HEK293 (cell line): ENCODE measurements around the gene FOXO1.

Experiments used
- CTCF ChIA-PET: fragments of 350-600 bp; formaldehyde crosslinking; extraction: SDS; loops from one replicate; lab custom pipeline; 2021; ENCODE audit warnings: antibody characterized with exemption; lab: Yijun Ruan, JAX
- POLR2A ChIA-PET: fragments of 300-600 bp; formaldehyde crosslinking; extraction: SDS; loops from one replicate; lab custom pipeline; 2020; ENCODE audit warnings: antibody characterized with exemption, inconsistent platforms; lab: Yijun Ruan, JAX
- H3K27ac ChIP-seq: fragments of 200-500 bp; sonication (Bioruptor generic); 2 replicates; pipeline ENCODE4 v1.5.1; 2014; ENCODE audit warnings: low read depth, low read length, control low read depth, inconsistent platforms; ENCODE audit errors: extremely low read depth
- H3K36me3 ChIP-seq, 2 experiments: fragments of 200-500 bp in 1 of 2; sonication (Bioruptor generic) in 1 of 2; 1 replicate in 1 of 2; 2 replicates in 1 of 2; pipeline ENCODE4 v1.5.1; 2014 to 2017; ENCODE audit warnings: inconsistent platforms in 2 of 2, low read length in 2 of 2; ENCODE audit not compliant: control insufficient read depth in 2 of 2, insufficient read depth in 1 of 2
- H3K4me1 ChIP-seq: fragments of 200-500 bp; sonication (Bioruptor generic); 2 replicates; pipeline ENCODE4 v1.5.1; 2014; ENCODE audit warnings: mild to moderate bottlenecking, low read length, inconsistent platforms; ENCODE audit not compliant: control insufficient read depth, insufficient read depth
- H3K4me3 ChIP-seq: 2 replicates; pipeline ENCODE4 v1.5.1; 2011; ENCODE audit warnings: low read depth, mild to moderate bottlenecking, control low read depth, low read length, moderate library complexity
- H3K9me3 ChIP-seq: fragments of 200-500 bp; sonication (Bioruptor generic); 2 replicates; pipeline ENCODE4 v1.5.1; 2014; ENCODE audit warnings: low read depth, low read length, inconsistent platforms; ENCODE audit not compliant: control insufficient read depth, insufficient read depth
- FEZF1 ChIP-seq: fragments of 450-650 bp; formaldehyde crosslinking; IDR thresholded peaks from 2 replicates; pipeline ENCODE4 v1.5.1; 2016; ENCODE audit warnings: missing biosample characterization, missing genetic modification characterization
- PRDM6 ChIP-seq: fragments of 450-650 bp; formaldehyde crosslinking; IDR thresholded peaks from 2 replicates; pipeline ENCODE4 v1.5.1; 2017; ENCODE audit warnings: missing biosample characterization, missing genetic modification characterization
- ZBTB17 ChIP-seq: fragments of 450-650 bp; formaldehyde crosslinking; IDR thresholded peaks from 2 replicates; pipeline ENCODE4 v1.5.1; 2016; ENCODE audit warnings: missing biosample characterization, missing genetic modification characterization
- ZFP41 ChIP-seq: fragments of 450-650 bp; formaldehyde crosslinking; IDR thresholded peaks from 2 replicates; pipeline ENCODE4 v1.5.1; 2016; ENCODE audit warnings: missing biosample characterization, missing genetic modification characterization, borderline replicate concordance
- ZNF121 ChIP-seq: fragments of 450-650 bp; formaldehyde crosslinking; IDR thresholded peaks from 2 replicates; pipeline ENCODE4 v1.5.1; 2016; ENCODE audit warnings: missing biosample characterization, missing genetic modification characterization
- ZNF350 ChIP-seq: fragments of 450-650 bp; formaldehyde crosslinking; IDR thresholded peaks from 2 replicates; pipeline ENCODE4 v1.5.0; 2017; ENCODE audit warnings: missing biosample characterization, mild to moderate bottlenecking, missing genetic modification characterization
- ZNF362 ChIP-seq: fragments of 450-650 bp; formaldehyde crosslinking; IDR thresholded peaks from 2 replicates; pipeline ENCODE4 v1.5.1; 2016; ENCODE audit warnings: missing biosample characterization, missing genetic modification characterization
- ZNF488 ChIP-seq: fragments of 450-650 bp; formaldehyde crosslinking; IDR thresholded peaks from 2 replicates; pipeline ENCODE4 v1.5.1; 2016; ENCODE audit warnings: missing biosample characterization, missing genetic modification characterization
- ZNF510 ChIP-seq: fragments of 450-650 bp; formaldehyde crosslinking; IDR thresholded peaks from 2 replicates; pipeline ENCODE4 v1.5.1; 2018; ENCODE audit warnings: mild to moderate bottlenecking, missing genetic modification characterization, missing biosample characterization; ENCODE audit not compliant: insufficient replicate concordance
- ZNF514 ChIP-seq: fragments of 450-650 bp; formaldehyde crosslinking; IDR thresholded peaks from 2 replicates; pipeline ENCODE4 v1.5.1; 2016; ENCODE audit warnings: missing biosample characterization, missing genetic modification characterization
- ZNF571 ChIP-seq: fragments of 450-650 bp; formaldehyde crosslinking; IDR thresholded peaks from 2 replicates; pipeline ENCODE4 v1.5.0; 2017; ENCODE audit warnings: missing biosample characterization, missing genetic modification characterization
- ZNF580 ChIP-seq: fragments of 450-650 bp; formaldehyde crosslinking; IDR thresholded peaks from 2 replicates; pipeline ENCODE4 v1.5.1; 2016; ENCODE audit warnings: missing biosample characterization, missing genetic modification characterization
- ZNF600 ChIP-seq: fragments of 450-650 bp; formaldehyde crosslinking; IDR thresholded peaks from 2 replicates; pipeline ENCODE4 v1.5.1; 2016; ENCODE audit warnings: missing biosample characterization, missing genetic modification characterization
- ZNF776 ChIP-seq: fragments of 450-650 bp; formaldehyde crosslinking; IDR thresholded peaks from 2 replicates; pipeline ENCODE4 v1.5.0; 2017; ENCODE audit warnings: missing biosample characterization, missing genetic modification characterization, borderline replicate concordance
- ZSCAN30 ChIP-seq: fragments of 450-650 bp; IDR thresholded peaks from 2 replicates; pipeline ENCODE4 v1.5.1; 2018; ENCODE audit warnings: missing biosample characterization, mild to moderate bottlenecking, missing genetic modification characterization, moderate library complexity
- TF ChIP-seq, protein P1 (sequence below): fragments of 450-650 bp; formaldehyde crosslinking; conservative IDR thresholded peaks from 2 replicates; pipeline ENCODE4 v1.5.1; 2016; ENCODE audit warnings: low read depth, missing biosample characterization, missing genetic modification characterization
- TF ChIP-seq, protein P2 (sequence below): fragments of 450-650 bp; formaldehyde crosslinking; IDR thresholded peaks from 2 replicates; pipeline ENCODE4 v1.5.1; 2016; ENCODE audit warnings: missing biosample characterization, missing genetic modification characterization
- TF ChIP-seq, protein P3 (sequence below): fragments of 450-650 bp; formaldehyde crosslinking; IDR thresholded peaks from 2 replicates; pipeline ENCODE4 v1.5.1; 2016; ENCODE audit warnings: missing biosample characterization, missing genetic modification characterization

The FOXO1 gene

GRCh38 chr13:40595693-40596092 is 70.7 kb downstream of the FOXO1 start:
- peaks cover 8% of the 10 kb centered on the region; the same call in 1 of the 2 replicates for H3K4me1 ChIP-seq
- no peaks in the 10 kb centered on the region for H3K36me3 ChIP-seq
- no peak overlapping the region for H3K27ac ChIP-seq
- ChIA-PET POLR2A (no interaction called here), CTCF (no interaction called here)
- no peaks in the 10 kb centered on the region for H3K9me3 ChIP-seq
- TF ChIP-seq, protein P1, sequence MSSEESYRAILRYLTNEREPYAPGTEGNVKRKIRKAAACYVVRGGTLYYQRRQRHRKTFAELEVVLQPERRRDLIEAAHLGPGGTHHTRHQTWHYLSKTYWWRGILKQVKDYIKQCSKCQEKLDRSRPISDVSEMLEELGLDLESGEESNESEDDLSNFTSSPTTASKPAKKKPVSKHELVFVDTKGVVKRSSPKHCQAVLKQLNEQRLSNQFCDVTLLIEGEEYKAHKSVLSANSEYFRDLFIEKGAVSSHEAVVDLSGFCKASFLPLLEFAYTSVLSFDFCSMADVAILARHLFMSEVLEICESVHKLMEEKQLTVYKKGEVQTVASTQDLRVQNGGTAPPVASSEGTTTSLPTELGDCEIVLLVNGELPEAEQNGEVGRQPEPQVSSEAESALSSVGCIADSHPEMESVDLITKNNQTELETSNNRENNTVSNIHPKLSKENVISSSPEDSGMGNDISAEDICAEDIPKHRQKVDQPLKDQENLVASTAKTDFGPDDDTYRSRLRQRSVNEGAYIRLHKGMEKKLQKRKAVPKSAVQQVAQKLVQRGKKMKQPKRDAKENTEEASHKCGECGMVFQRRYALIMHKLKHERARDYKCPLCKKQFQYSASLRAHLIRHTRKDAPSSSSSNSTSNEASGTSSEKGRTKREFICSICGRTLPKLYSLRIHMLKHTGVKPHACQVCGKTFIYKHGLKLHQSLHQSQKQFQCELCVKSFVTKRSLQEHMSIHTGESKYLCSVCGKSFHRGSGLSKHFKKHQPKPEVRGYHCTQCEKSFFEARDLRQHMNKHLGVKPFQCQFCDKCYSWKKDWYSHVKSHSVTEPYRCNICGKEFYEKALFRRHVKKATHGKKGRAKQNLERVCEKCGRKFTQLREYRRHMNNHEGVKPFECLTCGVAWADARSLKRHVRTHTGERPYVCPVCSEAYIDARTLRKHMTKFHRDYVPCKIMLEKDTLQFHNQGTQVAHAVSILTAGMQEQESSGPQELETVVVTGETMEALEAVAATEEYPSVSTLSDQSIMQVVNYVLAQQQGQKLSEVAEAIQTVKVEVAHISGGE (tag by site-specific recombination) = no peak
- TF ChIP-seq, protein P2, sequence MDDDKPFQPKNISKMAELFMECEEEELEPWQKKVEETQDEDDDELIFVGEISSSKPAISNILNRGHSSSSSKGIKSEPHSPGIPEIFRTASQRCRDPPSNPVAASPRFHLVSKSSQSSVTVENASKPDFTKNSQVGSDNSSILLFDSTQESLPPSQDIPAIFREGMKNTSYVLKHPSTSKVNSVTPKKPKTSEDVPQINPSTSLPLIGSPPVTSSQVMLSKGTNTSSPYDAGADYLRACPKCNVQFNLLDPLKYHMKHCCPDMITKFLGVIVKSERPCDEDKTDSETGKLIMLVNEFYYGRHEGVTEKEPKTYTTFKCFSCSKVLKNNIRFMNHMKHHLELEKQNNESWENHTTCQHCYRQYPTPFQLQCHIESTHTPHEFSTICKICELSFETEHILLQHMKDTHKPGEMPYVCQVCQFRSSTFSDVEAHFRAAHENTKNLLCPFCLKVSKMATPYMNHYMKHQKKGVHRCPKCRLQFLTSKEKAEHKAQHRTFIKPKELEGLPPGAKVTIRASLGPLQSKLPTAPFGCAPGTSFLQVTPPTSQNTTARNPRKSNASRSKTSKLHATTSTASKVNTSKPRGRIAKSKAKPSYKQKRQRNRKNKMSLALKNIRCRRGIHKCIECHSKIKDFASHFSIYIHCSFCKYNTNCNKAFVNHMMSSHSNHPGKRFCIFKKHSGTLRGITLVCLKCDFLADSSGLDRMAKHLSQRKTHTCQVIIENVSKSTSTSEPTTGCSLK (tag by site-specific recombination) = no peak
- no peak for TF ChIP-seq ZNF514 (tag by site-specific recombination)
- TF ChIP-seq ZSCAN30 (tag by site-specific recombination) = peak; percentile 67; the same call in 1 of the 2 replicates
- TF ChIP-seq ZNF362 (tag by site-specific recombination) = peak; percentile 82
- peak; percentile 58 for TF ChIP-seq PRDM6 (tag by site-specific recombination)
- TF ChIP-seq ZNF600 (tag by site-specific recombination) = no peak
- peak; percentile 41 for TF ChIP-seq FEZF1
- no peak overlapping the region for H3K4me3 ChIP-seq

- H3K4me1 ChIP-seq = peaks cover 3% of the 10 kb centered on the region; the same call in 1 of the 2 replicates
- H3K27ac ChIP-seq = no peak overlapping the region
- POLR2A ChIA-PET = no interaction called here
Observed at GRCh38 chr13:40592035-40592434, 74.4 kb downstream of the FOXO1 start.

DNA sequence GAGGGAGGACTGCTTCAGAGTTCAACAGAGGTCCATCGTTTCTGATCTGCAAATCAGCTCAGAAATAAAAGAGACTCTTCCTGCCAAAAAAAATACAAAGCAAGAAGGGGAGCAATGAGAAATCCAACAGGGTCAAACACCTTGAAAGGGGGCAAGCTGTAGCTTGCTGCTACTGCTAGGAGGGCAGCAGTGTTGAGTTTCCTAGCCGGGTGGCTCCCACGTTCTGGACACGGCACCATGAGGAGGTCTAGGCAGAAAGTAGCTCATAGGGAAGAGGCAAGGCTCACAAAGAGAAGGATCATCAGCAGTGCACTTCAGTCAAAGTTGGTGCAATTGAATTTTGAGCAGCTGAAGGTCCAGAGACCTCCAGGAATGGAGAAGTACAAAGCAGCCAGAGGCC is 75.3 kb downstream of the FOXO1 start:
- H3K4me1 ChIP-seq = peaks cover 6% of the 10 kb centered on the region; the same call in 1 of the 2 replicates
- no peaks in the 10 kb centered on the region for H3K9me3 ChIP-seq
- no peaks in the 10 kb centered on the region for H3K36me3 ChIP-seq
- POLR2A ChIA-PET = no interaction called here
- H3K27ac ChIP-seq = no peak overlapping the region
- no peak overlapping the region for H3K4me3 ChIP-seq
- CTCF ChIA-PET = no interaction called here
- TF ChIP-seq ZNF776 (tag by site-specific recombination) (no peak), ZNF121 (tag by site-specific recombination) (no peak), ZNF571 (tag by site-specific recombination) (no peak), ZNF510 (tag by site-specific recombination) (no peak), ZFP41 (tag by site-specific recombination) (no peak), ZNF350 (tag by site-specific recombination) (no peak), ZNF488 (no peak)
- TF ChIP-seq, protein P3, sequence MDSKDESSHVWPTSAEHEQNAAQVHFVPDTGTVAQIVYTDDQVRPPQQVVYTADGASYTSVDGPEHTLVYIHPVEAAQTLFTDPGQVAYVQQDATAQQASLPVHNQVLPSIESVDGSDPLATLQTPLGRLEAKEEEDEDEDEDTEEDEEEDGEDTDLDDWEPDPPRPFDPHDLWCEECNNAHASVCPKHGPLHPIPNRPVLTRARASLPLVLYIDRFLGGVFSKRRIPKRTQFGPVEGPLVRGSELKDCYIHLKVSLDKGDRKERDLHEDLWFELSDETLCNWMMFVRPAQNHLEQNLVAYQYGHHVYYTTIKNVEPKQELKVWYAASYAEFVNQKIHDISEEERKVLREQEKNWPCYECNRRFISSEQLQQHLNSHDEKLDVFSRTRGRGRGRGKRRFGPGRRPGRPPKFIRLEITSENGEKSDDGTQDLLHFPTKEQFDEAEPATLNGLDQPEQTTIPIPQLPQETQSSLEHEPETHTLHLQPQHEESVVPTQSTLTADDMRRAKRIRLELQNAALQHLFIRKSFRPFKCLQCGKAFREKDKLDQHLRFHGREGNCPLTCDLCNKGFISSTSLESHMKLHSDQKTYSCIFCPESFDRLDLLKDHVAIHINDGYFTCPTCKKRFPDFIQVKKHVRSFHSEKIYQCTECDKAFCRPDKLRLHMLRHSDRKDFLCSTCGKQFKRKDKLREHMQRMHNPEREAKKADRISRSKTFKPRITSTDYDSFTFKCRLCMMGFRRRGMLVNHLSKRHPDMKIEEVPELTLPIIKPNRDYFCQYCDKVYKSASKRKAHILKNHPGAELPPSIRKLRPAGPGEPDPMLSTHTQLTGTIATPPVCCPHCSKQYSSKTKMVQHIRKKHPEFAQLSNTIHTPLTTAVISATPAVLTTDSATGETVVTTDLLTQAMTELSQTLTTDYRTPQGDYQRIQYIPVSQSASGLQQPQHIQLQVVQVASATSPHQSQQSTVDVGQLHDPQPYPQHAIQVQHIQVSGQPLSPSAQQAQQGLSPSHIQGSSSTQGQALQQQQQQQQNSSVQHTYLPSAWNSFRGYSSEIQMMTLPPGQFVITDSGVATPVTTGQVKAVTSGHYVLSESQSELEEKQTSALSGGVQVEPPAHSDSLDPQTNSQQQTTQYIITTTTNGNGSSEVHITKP (tag by site-specific recombination) = no peak

More at GRCh38 chr13:40592035-40592434, 74.4 kb downstream of the FOXO1 start:
- TF ChIP-seq ZNF580 (tag by site-specific recombination) (no peak), ZBTB17 (tag by site-specific recombination) (peak; percentile 60; the same call in 1 of the 2 replicates)
- Histone ChIP-seq H3K9me3 (no peaks in the 10 kb centered on the region), H3K4me3 (no peak overlapping the region), H3K36me3 (no peaks in the 10 kb centered on the region)
- CTCF ChIA-PET = interaction anchor here (0.7 kb wide), 1 partner anchor 18 kb away, joined by 3 read pairs; no protein-coding TSS in a partner anchor
